Heart right ventricle (tissue), 16 donors: Measurements from ENCODE around the gene CIT. TPM values are rescaled to one million over a fixed set of nuclear protein-coding genes. Genes with fewer than 3 reads are reported as not detected.

Experiments
- ATAC-seq, 8 donors: fragments of 200-7000 bp; cut with Tn5 transposase; one replicate each; pipeline ENCODE4 v1.9.1; 2020; ENCODE audit warnings: mild to moderate bottlenecking in 8 of 8, moderate library complexity in 8 of 8, moderate number of reproducible peaks in 1 of 8
- DNase-seq, 2 donors: peaks; one replicate each; pipeline ENCODE4 v3.0.0-alpha.2; 2020
- H3K27ac ChIP-seq, 10 donors: fragments of 200-600 bp; sonication (generic) in 2 of 10; one replicate each; pipeline versions ENCODE4 v1.5.0 to v1.8.0; 2020 to 2022; ENCODE audit warnings: mild to moderate bottlenecking in 3 of 10
- H3K27me3 ChIP-seq, 7 donors: fragments of 200-600 bp; one replicate each; pipeline ENCODE4 v1.8.0; 2021 to 2022; ENCODE audit warnings: mild to moderate bottlenecking in 2 of 7
- H3K36me3 ChIP-seq, 9 donors: fragments of 200-600 bp; sonication (generic) in 1 of 9; one replicate each; pipeline versions ENCODE4 v1.5.0 to v1.8.0; 2020 to 2022; ENCODE audit warnings: mild to moderate bottlenecking in 2 of 9
- H3K4me1 ChIP-seq, 9 donors: fragments of 200-600 bp; sonication (generic) in 1 of 9; one replicate each; pipeline versions ENCODE4 v1.5.0 to v1.8.0; 2020 to 2022; ENCODE audit warnings: mild to moderate bottlenecking in 4 of 9
- H3K4me3 ChIP-seq, 10 donors: fragments of 200-600 bp; sonication (generic) in 2 of 10; one replicate each; pipeline versions ENCODE4 v1.5.0 to v1.8.0; 2020 to 2022; ENCODE audit warnings: mild to moderate bottlenecking in 7 of 10, moderate library complexity in 2 of 10
- H3K9me3 ChIP-seq, 11 donors: fragments of 200-600 bp in 10 of 11; sonication (generic) in 2 of 11; one replicate each; pipeline versions ENCODE4 v1.5.0 to v1.8.0; 2013 to 2022; ENCODE audit warnings: mild to moderate bottlenecking in 2 of 11, control low read depth in 1 of 11, moderate library complexity in 1 of 11
- WGBS, 2 donors: extraction: QIAGEN DNeasy Blood & Tissue Kit; methylation state at CpG; one replicate each; pipeline ENCODE4 v1.1.7; 2013; ENCODE audit warnings: inconsistent platforms in 1 of 2; 5-methylcytosine and 5-hydroxymethylcytosine counted together
- intact Hi-C, 10 donors: fragments of 100-400 bp; cut with DNase I; formaldehyde crosslinking; loops; one replicate each; pipeline versions ENCODE4 v1.11.1 to v1.14.2; 2022
- polyA plus RNA-seq, 2 donors: library from polyadenylated mRNA; stranded (reverse); fragments of 200-250 nt; gene quantifications; one replicate each; pipeline ENCODE4 v1.2.3, GENCODE V29; 2013
- total RNA-seq, 10 donors: library from RNA; stranded (reverse); fragmentation: NEBNext Ultra II Directional in 3 of 10; extraction: Animal tissue kit (Norgen Biotek cat#: 25700) in 3 of 10; gene quantifications; one replicate each; pipeline versions ENCODE4 v1.2.1 to v1.2.4, GENCODE V29; 2021 to 2023
- TF ChIP-seq, protein P1 (sequence below), 9 donors: fragments of 200-600 bp; sonication (generic) in 2 of 9; IDR thresholded peaks; one replicate each; pipeline versions ENCODE4 v1.5.0 to v1.8.0; 2021 to 2022; ENCODE audit warnings: antibody characterized with exemption in 9 of 9, mild to moderate bottlenecking in 5 of 9, moderate library complexity in 1 of 9
- donor health status: Arrhythmogenic right ventricular cardiomyopathy.
- donor health status: ischemic (EF 13 %, LVEDD 7.1; RV severe dilation, severe dysfunction).
- donor health status: healthy with polysubstance abuse.
- donor health status: DM: no; HTN: yes; CAD: no.
- donor health status: DM: no; HTN: no; CAD: no.
- donor health status: ischemic (EF 25% LVEDD 6.9; RV normal size, moderate dysfunction).
- donor health status: ischemic (EF 25% LVEDD 5.7; RV mildly dilated, moderate dysfunction).
- donor health status: healthy.
- donor health status: DM: yes; HTN: yes; CAD: no.
- donor health status: Ischemic cardiomyopathy.
- donor health status: ischemic (EF 35%, LVEDD 5.7; RV mildly dilated, moderate dysfunction).
- donor health status: nonischemic (EF 11% LVEDD 7.7; RV severe dilation, severe dysfunction).
- donor health status: DM: yes; HTN: yes; CAD: no.
- donor health status: PGD.
- donor health status: ischemic (EF 29% LVEDD 5.4; RV normal size, mild dysfunction).
- donor health status: nonischemic (EF 23%, LVEDD 6.1; RV moderate dilation, normal function).

The CIT gene
- total and polyA plus RNA-seq, 12 donors = 0.20 to 7.0 (median 0.92) TPM

DNA sequence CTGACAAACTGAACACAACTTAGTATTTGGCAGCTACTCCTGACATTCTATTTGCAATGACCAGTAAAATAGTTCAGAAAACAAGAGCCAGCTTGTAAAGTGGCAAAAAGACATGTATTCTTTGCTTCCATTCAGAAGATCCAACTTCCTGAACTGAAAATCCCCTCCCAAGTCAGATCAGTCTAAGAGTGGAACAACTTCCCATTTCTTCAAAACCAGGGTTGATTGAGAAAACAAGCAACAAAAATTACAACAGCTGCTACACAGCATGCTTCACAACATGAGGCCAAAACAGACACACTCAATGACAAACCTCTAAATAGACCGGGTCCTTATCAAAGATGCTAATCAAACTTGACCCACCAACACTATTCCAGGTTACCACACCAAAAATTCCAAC lies 40.3 kb downstream of the CIT start:
- TF ChIP-seq, protein P1, sequence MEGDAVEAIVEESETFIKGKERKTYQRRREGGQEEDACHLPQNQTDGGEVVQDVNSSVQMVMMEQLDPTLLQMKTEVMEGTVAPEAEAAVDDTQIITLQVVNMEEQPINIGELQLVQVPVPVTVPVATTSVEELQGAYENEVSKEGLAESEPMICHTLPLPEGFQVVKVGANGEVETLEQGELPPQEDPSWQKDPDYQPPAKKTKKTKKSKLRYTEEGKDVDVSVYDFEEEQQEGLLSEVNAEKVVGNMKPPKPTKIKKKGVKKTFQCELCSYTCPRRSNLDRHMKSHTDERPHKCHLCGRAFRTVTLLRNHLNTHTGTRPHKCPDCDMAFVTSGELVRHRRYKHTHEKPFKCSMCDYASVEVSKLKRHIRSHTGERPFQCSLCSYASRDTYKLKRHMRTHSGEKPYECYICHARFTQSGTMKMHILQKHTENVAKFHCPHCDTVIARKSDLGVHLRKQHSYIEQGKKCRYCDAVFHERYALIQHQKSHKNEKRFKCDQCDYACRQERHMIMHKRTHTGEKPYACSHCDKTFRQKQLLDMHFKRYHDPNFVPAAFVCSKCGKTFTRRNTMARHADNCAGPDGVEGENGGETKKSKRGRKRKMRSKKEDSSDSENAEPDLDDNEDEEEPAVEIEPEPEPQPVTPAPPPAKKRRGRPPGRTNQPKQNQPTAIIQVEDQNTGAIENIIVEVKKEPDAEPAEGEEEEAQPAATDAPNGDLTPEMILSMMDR (IDR thresholded peaks at IDR 0.05) = no peak
- peaks cover 0 to 11% (median 2%) of the 10 kb centered on the region in 11 donors for H3K9me3 ChIP-seq
- no peak for ATAC-seq
- H3K36me3 ChIP-seq = peaks cover 0 to 7% (median 0%) of the 10 kb centered on the region in 9 donors
- H3K4me3 ChIP-seq = no peak overlapping the region
- peak overlapping the region in 1 of 10 donors; percentile 31 for H3K27ac ChIP-seq
- no peaks in the 10 kb centered on the region for H3K27me3 ChIP-seq
- peaks cover 0 to 12% (median 0%) of the 10 kb centered on the region in 9 donors for H3K4me1 ChIP-seq
- no peak for DNase-seq
- intact Hi-C loops = no loop called here
- WGBS, 2 donors = 47 to 55% methylated on average over 1 of the region's 1 CpG

DNA sequence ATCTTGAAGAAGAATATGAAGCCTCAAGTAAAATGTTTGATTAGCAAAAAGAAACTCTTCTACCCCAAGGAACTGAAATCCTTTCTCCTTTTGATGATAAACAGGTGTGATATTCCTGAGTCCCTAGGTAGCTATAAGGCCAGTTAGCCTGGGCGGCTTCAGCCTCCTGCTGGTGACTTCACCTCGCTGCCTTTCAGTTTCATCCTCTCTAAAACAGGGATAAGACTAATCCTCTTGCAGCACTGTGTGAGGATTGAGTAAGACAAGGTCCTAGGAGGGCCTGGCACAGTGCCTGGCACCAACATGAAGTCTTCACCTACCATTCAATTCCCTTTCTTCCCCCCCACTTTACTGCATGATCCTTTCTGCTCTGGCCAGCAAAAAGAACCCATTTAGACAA lies 42.1 kb downstream of the CIT start:
- Histone ChIP-seq H3K27me3 (no peaks in the 10 kb centered on the region), H3K36me3 (peaks cover 0 to 7% (median 0%) of the 10 kb centered on the region in 9 donors), H3K4me1 (peaks cover 0 to 12% (median 0%) of the 10 kb centered on the region in 9 donors), H3K9me3 (no peaks in the 10 kb centered on the region), H3K27ac (no peak overlapping the region), H3K4me3 (no peak overlapping the region)
- no peak for ATAC-seq
- intact Hi-C loops = no loop called here
- TF ChIP-seq, protein P1 (IDR thresholded peaks at IDR 0.05) = no peak
- no peak for DNase-seq
- 93 to 98% methylated on average over 2 of the region's 2 CpGs for WGBS, 2 donors

DNA sequence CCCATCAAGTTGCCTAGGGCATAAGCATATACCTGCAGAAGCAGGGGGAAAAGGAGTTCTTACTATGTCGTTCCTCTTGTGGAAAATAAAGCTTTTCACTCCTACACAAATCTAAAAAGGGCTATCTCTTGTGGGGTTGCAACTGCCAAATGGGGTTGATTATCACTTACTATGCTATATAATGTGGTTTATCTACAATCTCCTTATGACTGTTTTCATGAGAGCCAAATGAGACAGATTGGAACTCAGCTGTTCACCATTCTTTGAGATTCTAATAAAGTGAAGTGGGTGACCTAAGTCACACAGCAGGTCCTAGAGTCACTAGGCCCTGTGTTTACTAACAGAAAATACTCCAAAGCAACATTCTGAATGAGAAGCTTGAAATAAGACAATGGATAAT lies 47.7 kb downstream of the CIT start:
- ATAC-seq = no peak
- 89 to 91% methylated on average over 1 of the region's 1 CpG for WGBS, 2 donors
- no peak overlapping the region for H3K4me3 ChIP-seq

DNA sequence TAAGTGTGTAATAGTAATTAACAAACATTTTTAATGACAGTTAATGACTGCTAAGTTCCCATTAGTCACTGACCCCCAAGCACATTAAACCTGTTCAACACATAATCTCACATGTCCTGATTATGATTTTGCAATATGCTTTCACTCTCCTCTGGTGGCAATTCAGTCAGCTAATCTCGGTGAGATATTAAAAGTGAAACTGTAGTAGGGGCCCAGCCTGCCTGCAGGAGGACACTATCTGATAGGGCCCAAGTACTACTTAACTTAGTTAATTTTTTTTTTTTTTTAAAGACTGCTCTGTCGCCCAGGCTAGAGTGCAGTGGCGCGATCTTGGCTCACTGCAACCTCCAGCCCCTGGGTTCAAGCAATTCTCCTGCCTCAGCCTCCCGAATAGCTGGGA lies 48.8 kb downstream of the CIT start:
- Histone ChIP-seq H3K4me3 (no peak overlapping the region), H3K27me3 (no peaks in the 10 kb centered on the region), H3K9me3 (peaks cover 0 to 11% (median 0%) of the 10 kb centered on the region in 11 donors), H3K36me3 (peaks cover 0 to 12% (median 0%) of the 10 kb centered on the region in 9 donors), H3K27ac (no peak overlapping the region), H3K4me1 (no peaks in the 10 kb centered on the region)
- intact Hi-C loops = no loop called here
- TF ChIP-seq, protein P1 (IDR thresholded peaks at IDR 0.05) = no peak
- ATAC-seq (no peak), DNase-seq (no peak)
- 97 to 99% methylated on average over 5 of the region's 5 CpGs for WGBS, 2 donors

More for the DNA sequence above, 47.7 kb downstream of the CIT start:
- Histone ChIP-seq H3K4me1 (no peaks in the 10 kb centered on the region), H3K27me3 (no peaks in the 10 kb centered on the region), H3K9me3 (peaks cover 0 to 11% (median 0%) of the 10 kb centered on the region in 11 donors), H3K27ac (no peak overlapping the region), H3K36me3 (peaks cover 0 to 13% (median 0%) of the 10 kb centered on the region in 9 donors)
- no peak for DNase-seq
- TF ChIP-seq, protein P1 (IDR thresholded peaks at IDR 0.05) = no peak
- intact Hi-C loops = no loop called here
